Erythroblast (primary cell): ENCODE results near the gene AMIGO1.
A peak's percentile ranks its signal among the peaks of the same experiment; 100 is the strongest.

ENCODE experiments used
- GATA1 ChIP-seq: IDR thresholded peaks from 2 replicates; pipeline ENCODE4 v1.6.1; 2011; ENCODE audit warnings: low read depth, mild to moderate bottlenecking, control low read depth, low read length, moderate library complexity
- POLR2A ChIP-seq: IDR thresholded peaks from 2 replicates; pipeline ENCODE4 v1.6.1; 2011; ENCODE audit warnings: mild to moderate bottlenecking, low read length

GRCh38 chr1:109483672-109484518, 25.6 kb downstream of the AMIGO1 start, which contains the start of gene ATXN7L2:
- peak; percentile 83 for TF ChIP-seq POLR2A
- TF ChIP-seq GATA1: no peak
